Lung microvascular endothelial cell (primary cell): ENCODE results near the gene CTIF. TPM values are rescaled to one million over a fixed set of nuclear protein-coding genes. Genes with fewer than 3 reads are reported as not detected.
"Not testable (repeated sequence)": the region's sequence is repeated elsewhere in the genome, so short reads cannot be mapped to it uniquely, and the experiment has no call there.

Experiments
- DNase-seq, 2 donors: peaks; one replicate each; pipeline versions ENCODE4 v3.0.0 to v3.0.0-alpha.2; 2010; ENCODE audit warnings: low read depth in 2 of 2
- total RNA-seq: library from RNA; depleted of rRNA; stranded (reverse); fragments of >200 nt; gene quantifications from 2 replicates; pipeline ENCODE4 v1.2.1, GENCODE V29; 2014

The CTIF gene
- total RNA-seq, 1 donor from 2014 or later: 18.1 TPM

GRCh38 chr18:48862678-48863270 is 323.9 kb downstream of the CTIF start:
- DNase-seq: no peak

- DNase-seq: no peak
Measured at GRCh38 chr18:48863432-48864065, 324.7 kb downstream of the CTIF start.

- no peak for DNase-seq
Measured at GRCh38 chr18:48864876-48865275, 326.0 kb downstream of the CTIF start.

GRCh38 chr18:48866028-48866733 is 327.4 kb downstream of the CTIF start:
- DNase-seq: peak; percentile 35 to 86

GRCh38 chr18:48866856-48867255 is 328.0 kb downstream of the CTIF start:
- no peak for DNase-seq

- no peak for DNase-seq
Measured at GRCh38 chr18:48867978-48868377, 329.1 kb downstream of the CTIF start.

- DNase-seq: no peak
Measured at GRCh38 chr18:48868468-48869466, 329.9 kb downstream of the CTIF start.

GRCh38 chr18:48869591-48869990 is 330.8 kb downstream of the CTIF start:
- DNase-seq: no peak

GRCh38 chr18:48870926-48871325 is 332.1 kb downstream of the CTIF start:
- not testable (repeated sequence) for DNase-seq

GRCh38 chr18:48871391-48872166 is 332.7 kb downstream of the CTIF start:
- DNase-seq: no peak

GRCh38 chr18:48872234-48873145 is 333.7 kb downstream of the CTIF start:
- DNase-seq: peak in 1 of 2 donors; percentile 45

GRCh38 chr18:48874233-48874632 is 335.4 kb downstream of the CTIF start:
- no peak for DNase-seq

GRCh38 chr18:48874701-48875162 is 335.9 kb downstream of the CTIF start:
- DNase-seq: no peak

- DNase-seq: no peak
Measured at GRCh38 chr18:48875314-48875941, 336.6 kb downstream of the CTIF start.

- DNase-seq: peak in 1 of 2 donors; percentile 19
Measured at GRCh38 chr18:48875942-48876511, 337.2 kb downstream of the CTIF start.

GRCh38 chr18:48876590-48876989 is 337.8 kb downstream of the CTIF start:
- DNase-seq: no peak

- no peak for DNase-seq
Measured at GRCh38 chr18:48877941-48878340, 339.1 kb downstream of the CTIF start.

- no peak for DNase-seq
Measured at GRCh38 chr18:48878471-48878870, 339.6 kb downstream of the CTIF start.

GRCh38 chr18:48879008-48879431 is 340.2 kb downstream of the CTIF start:
- no peak for DNase-seq
